HCT116 (cell line): ENCODE data around the gene DHX58. TPM values are rescaled to one million over a fixed set of nuclear protein-coding genes. Genes with fewer than 3 reads are reported as not detected.

Source experiments
- ATAC-seq: fragments of 200-7000 bp; cut with Tn5 transposase; 2 replicates; pipeline ENCODE4 v1.9.1; 2020; ENCODE audit warnings: mild to moderate bottlenecking, moderate library complexity
- BruUV-seq: library from RNA; stranded (reverse); fragments of 400-500 nt; replicated peaks from 2 replicates; lab custom pipeline; 2021; lab: Mats Ljungman, UMichigan
- CTCF ChIA-PET: fragments of 300-600 bp; sonication (Branson Sonifier 250); formaldehyde crosslinking; loops from one replicate; lab custom pipeline; 2021; ENCODE audit warnings: antibody characterized with exemption; lab: Charles Lee
- POLR2A ChIA-PET: fragments of 300-600, 350-600 bp; sonication (Branson Sonifier 250); formaldehyde crosslinking; loops from one replicate; lab custom pipeline; 2021; ENCODE audit warnings: antibody characterized with exemption; lab: Charles Lee
- RAD21 ChIA-PET, 2 experiments: fragments of 300-600 bp; sonication (Branson Sonifier 250); formaldehyde crosslinking; loops; one replicate each; lab custom pipeline; 2023; ENCODE audit warnings: low total read pairs in 2 of 2; ENCODE audit not compliant: uncharacterized antibody in 2 of 2, unreplicated experiment in 2 of 2, low non-redundant PET in 1 of 2; lab: Charles Lee
- DNase-seq: peaks from one replicate; pipeline ENCODE4 v3.0.0-alpha.2; 2010; ENCODE audit warnings: low read depth, low spot score
- H2AFZ ChIP-seq: fragments of 200-600 bp; shearing (Covaris generic), sonication (generic); 2 replicates; pipeline ENCODE4 v1.6.1; 2017; ENCODE audit warnings: low read depth, mixed run types, mixed read lengths, antibody characterized with exemption, low read length; ENCODE audit not compliant: poor library complexity, severe bottlenecking
- H3K27ac ChIP-seq: 2 replicates; pipeline ENCODE4 v1.5.1; 2012; ENCODE audit warnings: low read depth, low read length
- H3K27me3 ChIP-seq: fragments of 200-600 bp; sonication (generic); 2 replicates; pipeline ENCODE4 v1.6.1; 2016; ENCODE audit warnings: mixed run types, low read length, mixed read lengths; ENCODE audit not compliant: insufficient read depth
- H3K36me3 ChIP-seq, 2 experiments: fragments of 200-500 bp in 1 of 2; fragments of 200-600 bp in 1 of 2; sonication (Bioruptor generic) in 1 of 2; sonication (generic) in 1 of 2; 2 replicates each; pipeline versions ENCODE4 v1.5.1 to v1.6.1; 2014 to 2016; ENCODE audit warnings: low read length in 2 of 2, inconsistent platforms in 1 of 2, mixed read lengths in 1 of 2, mixed run types in 1 of 2; ENCODE audit not compliant: insufficient read depth in 2 of 2, control insufficient read depth in 1 of 2
- H3K4me1 ChIP-seq, 2 experiments: fragments of 200-600 bp in 1 of 2; sonication (generic) in 1 of 2; 2 replicates each; pipeline versions ENCODE4 v1.5.1 to v1.6.1; 2012 to 2017; ENCODE audit warnings: low read length in 2 of 2, inconsistent platforms in 1 of 2, mild to moderate bottlenecking in 1 of 2, mixed read lengths in 1 of 2, mixed run types in 1 of 2, moderate library complexity in 1 of 2; ENCODE audit not compliant: insufficient read depth in 2 of 2, control insufficient read depth in 1 of 2
- H3K4me2 ChIP-seq: fragments of 200-600 bp; sonication (generic); 2 replicates; pipeline ENCODE4 v1.6.1; 2017; ENCODE audit warnings: mixed run types, low read length, mixed read lengths
- H3K4me3 ChIP-seq, 2 experiments: fragments of 200-600 bp in 1 of 2; sonication (generic) in 1 of 2; replicated peaks in 1 of 2; 2 replicates each; pipeline ENCODE4 v1.5.1; 2011 to 2016; ENCODE audit warnings: low read length in 2 of 2, control low read depth in 1 of 2, low read depth in 1 of 2, mild to moderate bottlenecking in 1 of 2, mixed read lengths in 1 of 2, mixed run types in 1 of 2
- H3K79me2 ChIP-seq: fragments of 200-600 bp; sonication (generic); 2 replicates; pipeline ENCODE4 v1.6.1; 2017; ENCODE audit warnings: mild to moderate bottlenecking, mixed run types, low read length, moderate library complexity, mixed read lengths; ENCODE audit not compliant: insufficient read depth
- H3K9ac ChIP-seq: fragments of 200-600 bp; sonication (generic); 2 replicates; pipeline ENCODE4 v1.6.1; 2016; ENCODE audit warnings: low read length, mixed read lengths
- H3K9me2 ChIP-seq: fragments of 200-600 bp; sonication (generic), shearing (Covaris generic); 2 replicates; pipeline ENCODE4 v1.6.1; 2017; ENCODE audit warnings: mixed run types, mild to moderate bottlenecking, moderate library complexity; ENCODE audit not compliant: insufficient read depth
- H3K9me3 ChIP-seq, 2 experiments: fragments of 200-500 bp in 1 of 2; fragments of 200-600 bp in 1 of 2; sonication (Bioruptor generic) in 1 of 2; sonication (generic) in 1 of 2; 2 replicates each; pipeline ENCODE4 v1.6.1; 2014 to 2017; ENCODE audit warnings: low read length in 2 of 2, mixed read lengths in 2 of 2, inconsistent platforms in 1 of 2, low read depth in 1 of 2, mild to moderate bottlenecking in 1 of 2, mixed run types in 1 of 2, moderate library complexity in 1 of 2; ENCODE audit not compliant: control insufficient read depth in 1 of 2, insufficient read depth in 1 of 2
- H4K20me1 ChIP-seq: fragments of 200-600 bp; sonication (generic), shearing (Covaris generic); 2 replicates; pipeline ENCODE4 v1.6.1; 2017; ENCODE audit warnings: mixed run types, mild to moderate bottlenecking, moderate library complexity; ENCODE audit not compliant: insufficient read depth
- CEBPB ChIP-seq: IDR thresholded peaks from 2 replicates; pipeline ENCODE4 v1.6.1; 2012; ENCODE audit warnings: low read depth
- CTCF ChIP-seq, 3 experiments: fragments of 200-600 bp in 1 of 3; sonication (generic) in 1 of 3; IDR thresholded peaks in 2 of 3; conservative IDR thresholded peaks in 1 of 3; 2 replicates each; pipeline ENCODE4 v1.5.1; 2012 to 2017; ENCODE audit warnings: low read depth in 2 of 3, low read length in 2 of 3, antibody characterized with exemption in 1 of 3, borderline replicate concordance in 1 of 3, control low read depth in 1 of 3, mild to moderate bottlenecking in 1 of 3, mixed read lengths in 1 of 3, mixed run types in 1 of 3, moderate library complexity in 1 of 3; ENCODE audit not compliant: insufficient read depth in 1 of 3
- EGR1 ChIP-seq: IDR thresholded peaks from 2 replicates; pipeline ENCODE4 v1.6.1; 2012; ENCODE audit warnings: low read depth
- ELF1 ChIP-seq: IDR thresholded peaks from 2 replicates; pipeline ENCODE4 v1.6.1; 2012; ENCODE audit warnings: low read depth, borderline replicate concordance
- FOSL1 ChIP-seq: IDR thresholded peaks from 2 replicates; pipeline ENCODE4 v1.6.1; 2012; ENCODE audit warnings: low read depth
- JUND ChIP-seq: IDR thresholded peaks from 2 replicates; pipeline ENCODE4 v1.6.1; 2012
- MAX ChIP-seq: IDR thresholded peaks from 2 replicates; pipeline ENCODE4 v1.6.1; 2012
- POLR2AphosphoS5 ChIP-seq: IDR thresholded peaks from 2 replicates; pipeline ENCODE4 v1.6.1; 2011; ENCODE audit warnings: mild to moderate bottlenecking, low read depth, low read length, moderate library complexity
- RAD21 ChIP-seq: IDR thresholded peaks from 2 replicates; pipeline ENCODE4 v1.6.1; 2012; ENCODE audit warnings: low read depth, mild to moderate bottlenecking
- SIN3A ChIP-seq: IDR thresholded peaks from 2 replicates; pipeline ENCODE4 v1.6.1; 2012; ENCODE audit warnings: low read depth
- SRF ChIP-seq: IDR thresholded peaks from 2 replicates; pipeline ENCODE4 v1.6.1; 2012; ENCODE audit warnings: low read depth
- ZFX ChIP-seq: fragments of 450-650 bp; IDR thresholded peaks from 2 replicates; pipeline ENCODE4 v1.6.1; 2017
- ZNF274 ChIP-seq: fragments of 200-500 bp; sonication (Bioruptor generic); IDR thresholded peaks from 2 replicates; pipeline ENCODE4 v1.6.1; 2014; ENCODE audit warnings: mild to moderate bottlenecking, low read depth, low read length, inconsistent platforms
- intact Hi-C: fragments of 100-400 bp; cut with micrococcal nuclease; formaldehyde crosslinking; loops from 2 replicates; pipeline ENCODE4 v1.10.0; 2022
- total RNA-seq: library from RNA; stranded (reverse); gene quantifications from one replicate; pipeline ENCODE4 v1.2.1, GENCODE V29; 2021; ENCODE audit not compliant: unreplicated experiment

The DHX58 gene
- total RNA-seq, 1 experiment from 2014 or later, result 1.2 TPM

GRCh38 chr17:42110301-42111264, 1.9 kb downstream of the DHX58 start (continued):
- TF ChIP-seq CTCF (IDR thresholded peaks at IDR 0.05 in 2 of 3, conservative IDR thresholded peaks at IDR 0.05 in 1 of 3; ENCODE audit: borderline replicate concordance in 1 of 3, insufficient read depth in 1 of 3, low read depth in 2 of 3, low read length in 2 of 3) (no peak), CEBPB (no peak)
- TF ChIP-seq, all 23 proteins: peak for 0

- H3K36me3 ChIP-seq, result no peaks in the 10 kb centered on the region; a peak in 1 of 4 replicates
- BruUV-seq, result no TSS peak
- H3K9me3 ChIP-seq, result no peaks in the 10 kb centered on the region
- H3K27ac ChIP-seq, result no peak overlapping the region
- no peaks in the 10 kb centered on the region for H3K9me2 ChIP-seq
- ATAC-seq (no peak), DNase-seq (no peak)
- TF ChIP-seq RAD21, result no peak
- TF ChIP-seq SIN3A, result no peak
- TF ChIP-seq ZFX, result no peak
- TF ChIP-seq ELF1, result no peak
- TF ChIP-seq MAX, result no peak
- TF ChIP-seq POLR2AphosphoS5, result no peak
- no peak for TF ChIP-seq JUND
- no peak for TF ChIP-seq ZNF274
- TF ChIP-seq EGR1, result no peak
- no peak for TF ChIP-seq CTCF (IDR thresholded peaks at IDR 0.05 in 2 of 3, conservative IDR thresholded peaks at IDR 0.05 in 1 of 3; ENCODE audit: borderline replicate concordance in 1 of 3, insufficient read depth in 1 of 3, low read depth in 2 of 3, low read length in 2 of 3)
- no peak for TF ChIP-seq SRF
- TF ChIP-seq FOSL1, result no peak
- H4K20me1 ChIP-seq, result no peaks in the 10 kb centered on the region
- ChIA-PET CTCF (interaction anchor here (0.7 to 1.2 kb wide), 2 partner anchors 48 to 143 kb away, joined by 3 read pairs; no protein-coding TSS in a partner anchor), POLR2A (no interaction called here), RAD21 (no interaction called here)
- peaks cover 7 to 15% of the 10 kb centered on the region in 2 experiments; a peak in 3 of 4 replicates for H3K4me1 ChIP-seq
- no peak overlapping the region for H2AFZ ChIP-seq
- H3K4me3 ChIP-seq, result no peak overlapping the region
- H3K4me2 ChIP-seq, result no peak overlapping the region
- no peak overlapping the region for H3K9ac ChIP-seq
- no peaks in the 10 kb centered on the region for H3K27me3 ChIP-seq
- intact Hi-C loops, result no loop called here
- no peaks in the 10 kb centered on the region for H3K79me2 ChIP-seq
Observed at GRCh38 chr17:42109086-42109485, 3.4 kb downstream of the DHX58 start.
